T-helper 9 cell (primary cell): ENCODE measurements around the gene PDZD2.
"Not testable (repeated sequence)": the region's sequence is repeated elsewhere in the genome, so short reads cannot be mapped to it uniquely, and the experiment has no call there.

ENCODE experiments used
- DNase-seq: peaks from one replicate; pipeline ENCODE4 v3.0.0-alpha.2; 2020

Gene PDZD2

GRCh38 chr5:32115985-32116384, 477.1 kb downstream of the PDZD2 start:
- DNase-seq = no peak

- no peak for DNase-seq
Measured at GRCh38 chr5:32116574-32117313, 477.8 kb downstream of the PDZD2 start.

- DNase-seq = not testable (repeated sequence)
Measured at GRCh38 chr5:32118922-32119321, 480.0 kb downstream of the PDZD2 start.

- DNase-seq = no peak
Measured at GRCh38 chr5:32123058-32123805, 484.3 kb downstream of the PDZD2 start.

GRCh38 chr5:32123889-32124676, 485.2 kb downstream of the PDZD2 start:
- DNase-seq = no peak

- DNase-seq = no peak
Measured at GRCh38 chr5:32126691-32127090, 487.8 kb downstream of the PDZD2 start.

- no peak for DNase-seq
Measured at GRCh38 chr5:32127711-32128110, 488.8 kb downstream of the PDZD2 start.

- DNase-seq = no peak
Measured at GRCh38 chr5:32129074-32129598, 490.2 kb downstream of the PDZD2 start.

GRCh38 chr5:32130865-32131264, 491.9 kb downstream of the PDZD2 start:
- no peak for DNase-seq

- no peak for DNase-seq
Measured at GRCh38 chr5:32131604-32132003, 492.7 kb downstream of the PDZD2 start.

- no peak for DNase-seq
Measured at GRCh38 chr5:32132757-32133156, 493.8 kb downstream of the PDZD2 start.

GRCh38 chr5:32135086-32135485, 496.2 kb downstream of the PDZD2 start:
- no peak for DNase-seq

GRCh38 chr5:32136342-32136741, 497.4 kb downstream of the PDZD2 start:
- DNase-seq = no peak

- no peak for DNase-seq
Measured at GRCh38 chr5:32138839-32139493, 500.0 kb downstream of the PDZD2 start.

GRCh38 chr5:32143617-32144377, 504.9 kb downstream of the PDZD2 start:
- DNase-seq = no peak

- DNase-seq = no peak
Measured at GRCh38 chr5:32144378-32145207, 505.7 kb downstream of the PDZD2 start.

- DNase-seq = no peak
Measured at GRCh38 chr5:32145378-32145777, 506.4 kb downstream of the PDZD2 start.

- no peak for DNase-seq
Measured at GRCh38 chr5:32147236-32147635, 508.3 kb downstream of the PDZD2 start.

- DNase-seq = no peak
Measured at GRCh38 chr5:32147959-32148358, 509.0 kb downstream of the PDZD2 start.

GRCh38 chr5:32150366-32150765, 511.4 kb downstream of the PDZD2 start:
- no peak for DNase-seq

GRCh38 chr5:32151198-32151597, 512.3 kb downstream of the PDZD2 start:
- DNase-seq = no peak
